ENCODE results near the gene SLC35E4.
"Not testable (repeated sequence)": the region's sequence is repeated elsewhere in the genome, so short reads cannot be mapped to it uniquely, and the experiment has no call there.

The SLC35E4 gene

DNA sequence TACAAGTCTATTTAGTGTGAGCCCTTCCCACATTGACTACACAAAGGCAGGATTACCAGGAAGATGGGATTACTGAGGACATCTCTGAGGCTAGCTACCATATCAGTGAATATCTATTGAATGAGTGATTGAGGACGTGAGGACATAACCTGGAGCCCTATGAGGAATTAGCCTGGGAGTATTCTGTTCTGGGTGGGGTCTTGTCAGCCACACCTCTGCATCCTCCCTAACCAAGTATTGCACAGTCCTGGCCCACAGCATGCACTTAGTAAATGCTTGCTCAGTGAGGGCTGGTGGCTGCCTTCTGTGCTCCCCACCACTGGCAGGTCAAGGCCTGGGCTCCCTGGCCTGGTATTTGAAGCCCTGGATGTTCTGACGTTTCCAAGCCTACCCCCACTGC is 17.3 kb downstream of the SLC35E4 start:
- no peak for DNase-seq (ENCODE audit: low spot score)

DNA sequence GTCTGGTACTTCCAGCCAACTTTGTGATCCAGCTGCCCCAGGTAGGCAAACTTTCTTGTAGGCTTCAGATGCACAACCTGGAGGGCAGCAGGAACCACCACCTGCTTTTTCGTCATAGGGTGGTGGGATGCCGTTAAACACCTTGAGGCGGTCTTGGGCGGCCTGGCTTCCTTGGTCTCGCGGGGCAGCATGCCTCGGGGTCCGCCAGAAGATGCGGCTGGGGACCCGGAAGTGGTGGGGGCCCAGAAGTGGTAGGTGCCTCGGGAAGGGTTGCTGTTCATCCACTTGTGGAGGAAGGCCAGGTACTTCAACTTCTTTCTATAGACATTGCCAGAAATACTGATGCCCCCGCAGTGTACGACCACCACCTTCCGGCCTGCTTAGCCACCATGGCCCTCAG is 18.8 kb downstream of the SLC35E4 start:
- DNase-seq (ENCODE audit: low spot score), result no peak

DNA sequence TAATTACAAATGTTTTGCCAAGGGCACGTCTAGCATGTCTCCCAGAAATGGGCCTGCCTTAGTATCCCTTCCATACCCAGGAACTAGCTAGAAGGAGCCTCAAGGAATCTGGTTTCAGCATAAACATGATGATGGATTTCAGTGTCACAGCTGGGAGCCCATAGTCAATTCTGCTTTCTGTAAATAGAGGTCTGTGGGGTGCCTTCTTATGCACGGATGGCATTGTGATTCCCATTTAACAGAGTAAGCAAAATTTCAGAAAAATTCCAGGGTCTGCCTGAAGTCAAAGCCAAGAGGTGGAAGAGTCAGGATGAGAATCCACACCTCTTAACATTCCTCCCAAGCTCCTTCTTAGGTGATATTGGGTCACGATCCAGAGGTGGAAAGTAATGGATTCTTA is 20.0 kb downstream of the SLC35E4 start:
- DNase-seq (ENCODE audit: low spot score), result no peak

DNA sequence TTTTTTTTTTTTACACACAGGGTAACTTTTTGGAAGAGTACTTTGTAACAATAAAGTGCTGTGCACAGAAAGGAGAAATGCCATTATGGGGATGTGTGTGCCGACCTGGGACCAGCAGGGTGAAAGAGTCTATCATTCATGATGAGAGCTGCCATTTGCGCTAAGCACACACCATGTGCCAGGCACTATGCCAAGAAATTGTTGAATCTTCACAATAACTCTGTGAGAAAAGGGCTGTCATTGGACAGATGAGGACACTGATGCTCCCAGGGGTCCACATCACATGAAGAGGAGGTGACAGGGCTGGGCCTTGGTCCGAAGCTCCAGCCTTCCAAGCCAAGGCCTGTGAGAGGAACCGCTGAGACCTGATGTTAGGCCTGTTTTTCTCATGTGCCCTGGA is 26.5 kb downstream of the SLC35E4 start:
- no peak for DNase-seq (ENCODE audit: low spot score)

DNA sequence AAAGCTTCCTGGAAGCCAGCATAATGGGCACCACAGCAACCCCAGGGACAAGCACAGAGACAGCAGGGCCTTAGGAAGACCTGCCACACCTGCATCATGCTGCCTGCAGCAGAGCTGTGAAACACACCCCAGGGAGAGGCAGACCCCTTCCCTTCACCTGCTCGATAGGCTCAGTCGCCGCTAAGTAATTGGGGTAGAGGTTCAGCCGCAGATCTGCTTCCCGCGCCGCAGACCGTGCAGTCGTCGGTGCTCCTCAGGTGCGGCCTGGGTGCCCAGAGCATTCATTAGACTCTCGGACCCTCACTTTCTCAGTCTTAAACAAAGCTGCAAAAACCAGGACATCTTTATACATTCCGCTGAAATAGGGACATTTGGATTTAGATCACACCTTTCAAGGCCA is 29.2 kb downstream of the SLC35E4 start:
- DNase-seq (ENCODE audit: low spot score), result no peak

DNA sequence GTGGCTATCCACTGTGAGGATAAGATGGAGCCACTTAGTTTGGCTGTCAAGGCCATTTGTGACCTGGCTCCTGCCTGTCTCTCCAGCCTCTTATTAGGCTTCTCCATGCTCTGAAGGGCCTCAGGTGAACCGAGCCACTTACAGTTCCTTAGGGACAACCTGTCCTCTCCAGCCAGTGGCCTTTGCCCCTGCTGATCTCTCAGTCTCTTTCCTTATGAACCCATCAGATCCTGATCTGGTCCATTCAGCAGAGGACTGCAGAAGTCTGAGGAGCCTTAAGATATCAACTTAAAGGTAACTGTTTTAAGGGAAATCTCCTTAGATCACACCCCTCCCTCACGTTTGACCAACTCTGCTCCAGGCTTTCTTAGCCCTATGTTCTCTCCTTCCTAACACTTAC is 29.7 kb downstream of the SLC35E4 start:
- DNase-seq (ENCODE audit: low spot score), result no peak

DNA sequence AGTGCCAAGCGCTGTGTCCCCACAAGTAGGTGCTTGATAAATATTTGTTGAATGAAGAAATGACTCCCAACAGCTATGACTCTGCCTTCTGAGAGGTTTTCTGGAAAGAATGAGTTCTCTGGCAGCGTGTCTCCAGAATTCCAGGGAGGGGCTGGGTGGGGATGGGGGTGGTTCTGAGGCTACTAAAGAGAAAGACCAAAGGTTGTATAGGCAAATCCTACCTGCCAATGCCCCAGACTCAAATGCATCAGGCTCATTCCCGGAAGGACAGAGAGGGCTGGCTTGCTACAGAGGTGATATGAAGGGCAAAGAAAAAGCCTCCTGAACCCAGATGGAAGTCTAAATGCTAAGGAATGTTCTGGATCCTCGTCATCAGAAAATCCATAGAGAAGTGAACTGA is 30.2 kb downstream of the SLC35E4 start:
- DNase-seq (ENCODE audit: low spot score), result no peak

DNA sequence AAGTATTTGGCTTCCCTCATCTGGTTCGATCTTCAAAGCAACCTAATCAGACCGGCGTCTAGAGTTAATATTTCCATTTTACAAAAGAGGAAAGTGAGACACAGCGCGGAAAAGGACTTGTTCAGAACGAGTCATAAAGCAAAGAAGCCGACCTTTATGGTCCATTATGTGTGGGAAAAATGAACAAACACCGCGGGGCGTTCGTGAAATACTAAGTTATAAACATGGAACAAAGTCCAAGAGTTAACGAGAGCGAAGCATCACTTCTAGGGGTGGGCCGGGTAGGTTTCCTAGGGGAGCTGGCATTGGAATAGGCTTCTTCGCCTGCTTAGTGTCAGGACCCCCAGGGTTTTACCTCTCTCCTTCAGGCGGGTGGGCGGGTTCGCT is 31.5 kb downstream of the SLC35E4 start:
- peak; percentile 17 for DNase-seq (ENCODE audit: low spot score)

DNA sequence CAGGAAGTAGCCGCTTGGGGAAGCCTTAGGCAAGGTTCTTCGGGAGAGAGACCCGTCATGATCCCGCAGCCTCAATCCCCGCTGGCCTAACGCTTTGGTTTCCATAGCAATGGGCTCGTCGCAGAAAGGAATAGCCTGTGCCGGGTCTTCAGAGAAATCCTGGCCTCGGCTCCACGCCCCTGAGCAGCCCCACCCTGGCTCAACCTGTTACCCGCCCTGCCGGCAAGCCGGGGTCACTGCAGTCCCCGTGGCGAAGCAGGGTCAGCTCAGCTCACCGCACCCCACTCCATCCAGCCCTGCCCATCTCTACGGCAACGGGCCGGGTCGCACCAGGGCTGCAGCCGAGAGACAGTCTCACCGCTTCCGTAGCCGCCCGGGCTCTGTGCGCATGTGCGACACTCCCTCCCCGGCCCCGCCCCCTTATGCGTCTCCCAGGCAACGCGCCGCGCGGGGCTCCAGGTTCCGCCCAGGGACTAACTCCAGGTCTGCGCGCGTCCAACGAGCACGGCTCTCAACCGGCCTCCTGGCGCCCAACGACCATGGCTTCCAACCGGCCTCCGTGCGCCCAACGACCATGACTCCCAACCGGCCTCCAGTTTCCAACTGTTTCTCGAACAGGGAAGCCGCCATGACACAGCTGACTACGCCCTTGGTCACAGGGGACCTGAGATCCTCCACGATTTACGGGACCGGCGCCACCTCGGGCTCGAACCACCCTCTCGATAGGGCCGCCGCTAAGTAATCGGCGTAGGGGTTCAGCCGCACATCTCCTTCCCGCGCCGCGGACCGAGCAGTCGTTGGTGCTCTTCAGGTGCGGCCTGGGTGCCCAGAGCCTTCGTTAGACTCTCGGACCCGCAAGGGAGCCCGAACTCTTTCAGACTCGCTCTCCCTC is 32.2 kb downstream of the SLC35E4 start, which contains the start of gene DUSP18:
Gene DUSP18 (minus strand): TSS at position 382 of the 892 bp plus-strand sequence. CDS start 3,872 bp downstream, outside the sequence.
- DNase-seq (ENCODE audit: low spot score), result peak; percentile 96

DNA sequence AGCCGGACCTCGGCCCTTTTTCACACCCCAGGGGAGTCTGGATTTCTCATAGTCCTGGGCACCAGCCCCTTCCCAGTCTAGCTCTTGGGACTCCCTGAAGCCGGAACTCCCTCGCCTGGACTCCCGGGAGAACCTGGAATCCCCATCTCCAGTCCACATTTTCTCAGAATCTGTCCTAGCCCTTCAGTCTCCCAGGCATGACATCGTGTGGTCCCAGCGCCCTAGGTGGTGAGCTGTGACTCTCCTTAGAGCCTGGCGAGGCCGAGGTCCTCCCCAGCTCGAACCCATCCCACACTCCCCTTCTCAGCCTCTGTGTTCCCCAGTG is 32.8 kb downstream of the SLC35E4 start:
- no peak for DNase-seq (ENCODE audit: low spot score)

DNA sequence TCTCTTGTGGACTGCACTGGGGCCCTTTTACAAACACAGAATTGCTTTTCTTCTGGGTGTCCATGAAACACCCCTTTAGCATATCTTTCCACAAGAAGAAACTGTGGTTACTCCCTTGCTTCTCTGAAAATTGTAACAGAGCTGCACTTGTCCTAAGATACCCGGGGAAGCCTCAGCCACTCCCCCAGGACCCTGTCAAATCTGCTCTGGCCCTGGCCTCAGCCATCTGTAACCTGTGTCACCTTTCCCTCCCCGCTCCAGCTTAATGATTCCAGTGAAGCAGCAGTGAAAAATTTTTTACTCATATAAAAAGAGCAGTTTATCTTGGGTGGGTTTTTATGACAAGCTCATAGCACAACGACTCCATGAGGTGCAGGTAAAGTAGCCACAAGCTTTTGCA is 35.5 kb downstream of the SLC35E4 start:
- DNase-seq (ENCODE audit: low spot score), result no peak

DNA sequence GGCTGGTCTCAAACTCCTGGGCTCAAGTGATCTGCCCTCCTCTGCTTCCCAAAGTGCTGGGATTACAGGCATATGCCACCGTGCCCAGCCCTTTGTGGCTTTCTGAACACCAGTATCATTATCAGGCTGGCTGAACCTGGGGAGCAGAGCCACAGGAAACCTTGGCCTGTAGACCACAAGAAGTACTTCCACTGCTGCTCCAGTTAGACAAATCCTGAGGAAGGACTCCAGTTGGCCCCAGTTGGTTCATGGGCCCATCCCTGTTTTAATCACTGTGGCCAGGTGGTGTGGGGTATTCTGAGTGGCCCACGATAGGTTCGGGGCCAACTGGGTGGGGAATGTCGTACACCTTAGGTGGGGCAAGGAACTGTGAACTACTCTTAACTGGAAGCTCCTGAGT is 37.6 kb downstream of the SLC35E4 start:
- DNase-seq (ENCODE audit: low spot score), result no peak

DNA sequence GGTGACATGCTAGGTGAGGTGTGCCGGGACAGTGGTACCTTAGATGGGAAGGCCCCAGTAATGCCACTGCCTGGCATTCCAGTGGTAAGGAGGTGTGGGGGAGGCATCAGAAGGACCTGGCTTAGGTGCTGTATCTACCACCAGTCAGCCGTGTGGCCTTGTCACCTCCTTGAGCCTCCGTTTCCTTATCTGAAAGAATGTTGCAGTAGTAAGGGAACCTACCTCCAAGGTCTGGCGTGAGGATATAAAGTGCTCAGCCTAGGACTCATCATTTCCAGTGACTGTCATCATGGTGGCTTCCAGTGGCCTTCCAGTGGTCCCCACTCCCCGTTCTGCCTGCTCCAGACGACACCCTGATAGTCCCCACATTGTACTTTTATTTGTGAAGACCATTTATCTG is 38.9 kb downstream of the SLC35E4 start:
- no peak for DNase-seq (ENCODE audit: low spot score)

DNA sequence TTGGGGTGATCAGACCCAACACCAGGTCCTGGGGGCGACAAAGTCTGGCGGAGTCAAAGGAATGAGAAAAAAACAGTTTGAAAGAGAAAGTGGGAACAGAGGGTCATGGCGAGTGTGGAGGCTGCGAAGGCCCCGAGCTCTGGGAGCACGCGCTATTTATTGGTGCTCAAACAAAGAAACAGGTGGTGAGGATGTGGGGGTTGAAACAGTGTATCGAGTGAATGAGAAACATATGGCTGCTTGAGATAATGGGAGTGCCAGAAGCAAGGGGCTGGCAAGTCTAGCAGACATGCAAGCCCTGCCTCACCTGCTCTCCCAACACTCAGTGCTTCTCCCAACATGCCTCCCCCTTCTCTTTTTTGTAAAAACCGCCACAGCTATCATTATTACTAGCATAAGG is 39.9 kb downstream of the SLC35E4 start:
- DNase-seq (ENCODE audit: low spot score), result no peak

DNA sequence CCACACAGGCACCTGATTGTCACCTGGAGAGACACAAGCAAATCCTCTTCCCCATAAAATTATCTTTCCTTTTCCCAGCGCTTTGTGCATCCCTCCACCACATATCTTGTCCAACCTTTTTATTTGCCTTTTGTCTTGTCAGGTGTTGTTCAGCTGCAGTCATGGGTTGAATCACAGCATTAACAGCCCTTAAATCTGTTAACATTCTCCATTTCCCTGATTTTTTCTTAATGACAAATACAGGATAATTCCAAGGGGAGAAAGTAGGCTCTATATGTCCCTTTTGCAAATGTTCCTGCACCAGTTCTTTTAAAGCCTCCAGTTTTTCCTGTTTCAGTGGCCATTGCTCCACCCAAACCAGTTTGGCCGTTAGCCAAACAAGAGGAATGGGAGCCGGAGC is 41.0 kb downstream of the SLC35E4 start:
- not testable (repeated sequence) for DNase-seq (ENCODE audit: low spot score)

DNA sequence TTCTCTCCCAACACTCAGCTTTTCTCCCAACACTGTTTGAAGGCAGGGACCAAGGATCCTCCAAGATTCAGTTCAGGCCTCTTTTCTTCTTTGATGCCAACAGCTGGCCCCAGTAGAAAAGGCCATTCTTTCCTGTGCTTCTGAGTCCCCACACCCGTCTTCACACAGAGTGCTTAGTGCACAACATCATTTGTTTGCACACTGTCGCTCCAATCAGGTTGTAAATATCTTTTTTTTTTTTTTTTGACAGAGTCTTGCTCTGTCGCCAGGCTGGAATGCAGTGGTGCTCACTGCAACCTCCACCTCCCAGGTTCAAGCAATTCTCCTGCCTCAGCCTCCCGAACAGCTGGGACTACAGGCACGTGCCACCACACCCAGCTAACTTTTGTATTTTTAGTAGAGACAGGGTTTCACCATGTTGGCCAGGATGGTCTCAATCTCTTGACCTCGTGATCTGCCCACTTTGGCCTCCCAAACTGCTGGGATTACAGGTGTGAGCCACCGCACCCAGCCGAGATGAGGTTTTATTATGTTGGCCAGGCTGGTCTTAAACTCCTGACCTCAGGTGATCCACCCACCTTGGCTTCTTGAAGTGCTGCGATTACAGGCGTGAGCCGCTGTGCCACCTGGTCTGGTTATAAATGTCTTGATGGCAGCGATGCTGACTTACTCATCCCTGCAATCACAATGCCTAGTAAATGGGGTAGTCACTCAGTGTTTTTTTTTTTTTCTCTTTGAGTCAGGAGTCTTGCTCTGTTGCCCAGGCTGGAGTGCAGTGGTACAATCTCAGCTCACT is 44.5 kb downstream of the SLC35E4 start:
- DNase-seq (ENCODE audit: low spot score), result not testable (repeated sequence)

DNA sequence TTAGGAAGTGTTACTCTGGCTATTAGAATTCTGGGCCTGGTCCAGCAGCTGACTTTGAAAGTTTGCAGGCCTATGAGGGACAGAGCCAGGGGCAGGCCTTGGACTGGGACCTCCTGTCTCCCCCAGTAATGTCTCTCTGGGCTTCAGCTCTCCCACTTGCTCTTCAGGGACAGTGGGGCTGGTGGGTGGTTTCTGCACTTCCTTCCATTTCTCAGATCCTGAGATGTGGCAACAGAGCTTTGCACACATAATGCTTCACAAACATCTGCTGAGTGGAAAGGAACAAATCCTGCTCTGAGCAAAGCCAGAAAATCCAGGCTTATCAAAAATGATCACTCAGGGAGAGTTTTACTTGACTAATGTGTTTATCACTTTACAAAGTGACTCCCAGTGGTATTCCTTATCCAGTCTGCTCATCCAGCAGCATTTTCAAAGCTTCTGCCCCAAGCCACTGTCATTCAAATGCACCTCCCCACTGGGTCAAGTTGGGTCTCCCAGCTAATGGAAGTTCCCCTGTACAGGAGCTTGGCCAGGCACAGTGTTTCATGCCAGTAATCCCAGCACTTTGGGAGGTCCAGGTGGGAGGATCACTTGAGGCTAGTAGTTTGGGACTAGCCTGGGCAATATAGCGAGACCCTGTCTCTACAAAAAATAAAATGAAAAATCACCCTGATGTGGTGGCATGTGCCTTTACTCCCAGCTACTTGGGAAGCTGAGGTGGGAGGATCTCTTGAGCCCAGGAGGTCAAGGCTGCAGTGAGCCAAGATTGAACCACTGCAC is 45.6 kb downstream of the SLC35E4 start:
- DNase-seq (ENCODE audit: low spot score), result no peak

DNA sequence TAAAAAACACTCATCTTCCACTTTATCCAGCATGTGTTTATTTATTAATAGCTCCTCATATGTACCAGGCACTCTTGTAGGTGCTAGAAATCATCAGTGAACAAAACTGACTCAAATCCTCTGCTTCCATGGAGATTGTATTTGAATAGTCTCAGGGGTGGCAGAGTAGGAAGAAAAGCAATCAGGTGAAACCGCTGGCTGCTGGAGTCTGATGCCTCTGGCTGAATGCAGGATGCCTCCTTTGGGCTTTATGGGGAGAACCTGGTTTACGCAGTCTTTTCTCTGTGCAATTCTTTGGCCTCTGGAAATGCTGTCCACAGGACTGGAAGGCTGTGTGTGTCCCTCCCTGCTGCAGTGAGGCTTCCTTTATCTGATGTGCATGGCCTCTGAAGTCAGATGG is 46.2 kb downstream of the SLC35E4 start:
- no peak for DNase-seq (ENCODE audit: low spot score)

DNA sequence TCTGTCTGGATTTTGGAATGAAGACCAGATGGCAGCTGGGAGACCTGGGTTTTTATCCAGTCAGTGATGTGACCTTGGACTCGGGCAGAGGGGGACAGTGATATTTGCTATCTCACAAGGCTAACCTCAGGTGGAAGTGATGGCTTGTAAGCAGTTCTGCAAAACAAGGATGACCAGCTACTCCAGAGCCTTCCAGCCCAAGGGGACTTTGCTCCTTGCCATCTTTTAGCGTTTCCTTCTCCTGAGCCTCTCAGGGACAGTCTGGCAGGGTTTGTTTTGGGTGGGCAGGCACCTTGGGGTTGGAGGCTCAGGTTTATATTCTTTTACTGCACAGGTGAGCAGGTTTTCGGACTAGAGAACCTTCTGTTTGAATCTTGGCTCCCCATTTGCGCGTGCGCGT is 49.6 kb downstream of the SLC35E4 start:
- DNase-seq (ENCODE audit: low spot score), result no peak

DNA sequence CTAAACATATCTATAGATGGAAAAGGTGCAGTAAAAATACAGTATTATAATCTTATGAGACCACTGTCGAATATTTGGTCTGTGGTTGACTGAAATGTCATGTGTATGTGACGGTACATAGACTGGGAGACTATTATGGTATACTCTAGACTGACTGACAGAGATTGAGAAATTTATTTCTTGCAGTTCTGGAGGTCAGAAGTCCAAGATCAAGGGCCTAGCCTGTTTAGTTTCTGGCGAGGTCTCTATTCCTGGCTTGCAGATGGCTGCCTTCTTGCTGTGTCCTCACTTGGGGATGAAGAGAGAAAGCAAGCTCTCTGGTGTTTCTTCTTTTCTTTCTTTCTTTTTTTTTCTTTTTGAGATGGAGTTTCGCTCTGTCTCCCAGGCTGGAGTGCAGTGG is 51.8 kb downstream of the SLC35E4 start:
- no peak for DNase-seq (ENCODE audit: low spot score)

DNA sequence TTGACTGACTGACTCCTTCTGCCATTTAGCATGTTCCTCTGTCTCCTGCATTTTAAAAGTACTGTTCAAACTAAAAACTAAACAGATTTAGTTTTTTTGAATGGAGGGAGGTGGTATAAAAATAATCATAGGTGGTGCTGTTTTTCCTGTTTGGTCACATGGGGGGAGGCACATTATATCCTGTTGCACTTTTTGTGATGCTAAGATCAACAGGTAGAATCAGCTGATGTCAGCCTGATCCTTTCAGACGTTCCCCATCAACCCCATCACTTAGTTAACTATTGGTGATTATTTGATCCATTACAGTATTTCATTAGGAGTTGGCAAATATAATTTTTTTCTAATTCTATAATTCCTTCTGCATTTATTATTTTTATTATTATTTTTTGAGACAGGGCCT is 54.0 kb downstream of the SLC35E4 start:
- no peak for DNase-seq (ENCODE audit: low spot score)

DNA sequence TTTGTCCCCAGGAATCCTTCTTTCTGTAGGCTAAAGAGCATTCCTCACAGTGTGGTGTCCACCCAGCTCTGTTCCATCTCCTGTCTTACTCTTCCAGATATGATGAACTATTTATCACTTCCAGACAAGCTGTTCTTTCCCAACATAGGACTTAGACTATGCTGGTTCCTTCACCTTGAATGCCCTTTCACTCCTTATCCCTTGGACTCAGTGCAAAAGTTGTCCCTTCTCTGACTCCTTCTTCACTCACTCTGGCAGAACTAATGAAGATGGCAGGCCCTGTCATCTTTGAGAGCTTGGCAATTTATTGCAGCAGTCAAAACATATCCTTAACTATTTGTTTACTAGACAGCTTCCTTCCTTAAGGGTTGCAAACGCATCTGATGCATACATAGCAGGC is 55.6 kb downstream of the SLC35E4 start:
- no peak for DNase-seq (ENCODE audit: low spot score)

DNA sequence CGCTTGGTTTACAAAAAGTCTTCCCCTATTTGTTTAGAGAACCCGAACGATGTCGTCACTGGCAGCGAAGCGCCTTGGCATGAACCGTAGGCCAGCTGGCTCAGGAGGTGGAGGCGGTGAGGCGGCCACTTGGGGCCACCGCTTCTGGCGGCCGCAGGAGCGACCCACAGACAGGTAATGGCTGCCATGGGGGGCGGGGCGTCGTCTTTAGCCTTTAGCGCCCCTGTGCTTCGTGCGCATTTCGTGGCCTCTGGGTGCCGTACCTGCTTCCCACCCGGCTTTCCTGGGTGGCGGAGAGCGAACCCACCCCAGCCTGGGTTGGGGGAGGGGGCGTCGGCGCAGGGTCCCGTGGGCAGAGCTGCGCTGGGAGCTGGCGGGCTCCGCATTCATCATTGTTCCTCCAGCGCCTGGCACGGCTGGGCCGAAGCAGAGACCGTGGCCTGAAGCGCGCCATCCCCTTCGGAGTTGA is 58.6 kb downstream of the SLC35E4 start:
- DNase-seq (ENCODE audit: low spot score), result peak; percentile 36

Measured in CD4-positive, alpha-beta T cell treated with Interleukin-2 at 100 ng/mL for 4 hours (primary cell).